ENCODE measurements around the gene RPL18A. TPM values are rescaled to one million over a fixed set of nuclear protein-coding genes. Genes with fewer than 3 reads are reported as not detected.
A peak's percentile ranks its signal among the peaks of the same experiment; 100 is the strongest.

The RPL18A gene
- total and polyA plus RNA-seq, 2 donors from 2014 or later: 1,282 to 1,707 TPM

- Histone ChIP-seq H3K9ac (ENCODE audit: low read length in 3 of 3) (no peak overlapping the region), H3K4me3 (ENCODE audit: low read length in 3 of 3) (no peak overlapping the region), H3K36me3 (ENCODE audit: control insufficient read depth in 2 of 3, insufficient read depth in 3 of 3, low read length in 3 of 3) (no peaks in the 10 kb centered on the region), H3K27ac (ENCODE audit: low read depth in 2 of 2, low read length in 2 of 2) (no peak overlapping the region), H3K27me3 (ENCODE audit: control insufficient read depth, insufficient read depth, low read length) (no peaks in the 10 kb centered on the region), H3K4me1 (ENCODE audit: control insufficient read depth in 2 of 3, insufficient read depth in 2 of 3, low read depth in 1 of 3, low read length in 3 of 3) (no peaks in the 10 kb centered on the region), H3K9me3 (ENCODE audit: control insufficient read depth in 2 of 3, insufficient read depth in 1 of 3, low read length in 3 of 3) (no peaks in the 10 kb centered on the region)
- DNase-seq (no peak), FAIRE-seq (no peak)
- intact Hi-C loops (cut with DNase I): no loop called here
- TF ChIP-seq, protein P1, sequence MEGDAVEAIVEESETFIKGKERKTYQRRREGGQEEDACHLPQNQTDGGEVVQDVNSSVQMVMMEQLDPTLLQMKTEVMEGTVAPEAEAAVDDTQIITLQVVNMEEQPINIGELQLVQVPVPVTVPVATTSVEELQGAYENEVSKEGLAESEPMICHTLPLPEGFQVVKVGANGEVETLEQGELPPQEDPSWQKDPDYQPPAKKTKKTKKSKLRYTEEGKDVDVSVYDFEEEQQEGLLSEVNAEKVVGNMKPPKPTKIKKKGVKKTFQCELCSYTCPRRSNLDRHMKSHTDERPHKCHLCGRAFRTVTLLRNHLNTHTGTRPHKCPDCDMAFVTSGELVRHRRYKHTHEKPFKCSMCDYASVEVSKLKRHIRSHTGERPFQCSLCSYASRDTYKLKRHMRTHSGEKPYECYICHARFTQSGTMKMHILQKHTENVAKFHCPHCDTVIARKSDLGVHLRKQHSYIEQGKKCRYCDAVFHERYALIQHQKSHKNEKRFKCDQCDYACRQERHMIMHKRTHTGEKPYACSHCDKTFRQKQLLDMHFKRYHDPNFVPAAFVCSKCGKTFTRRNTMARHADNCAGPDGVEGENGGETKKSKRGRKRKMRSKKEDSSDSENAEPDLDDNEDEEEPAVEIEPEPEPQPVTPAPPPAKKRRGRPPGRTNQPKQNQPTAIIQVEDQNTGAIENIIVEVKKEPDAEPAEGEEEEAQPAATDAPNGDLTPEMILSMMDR (IDR thresholded peaks at IDR 0.05; ENCODE audit: borderline replicate concordance, extremely low read depth, insufficient read depth): no peak
Measured at GRCh38 chr19:17877696-17878095, 18.0 kb downstream of the RPL18A start.

DNA sequence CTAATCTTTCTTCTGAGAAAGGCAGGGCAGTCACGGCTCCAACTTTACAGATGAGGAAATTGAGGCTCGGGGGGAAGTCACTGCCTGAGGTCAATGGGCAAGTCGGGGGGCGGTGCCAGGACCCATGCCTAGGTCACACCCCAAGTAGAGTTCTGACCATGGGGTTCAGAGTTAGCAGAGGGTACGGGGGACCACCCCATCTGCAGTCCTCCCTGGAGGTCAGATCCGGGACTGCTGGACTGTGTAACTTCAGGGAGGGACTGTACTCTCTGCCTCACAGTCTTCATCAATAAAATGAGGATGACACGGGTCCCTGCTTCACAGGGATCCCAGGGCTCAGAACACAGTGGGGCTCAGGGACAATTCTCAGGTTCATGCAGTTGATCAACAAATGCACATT, 19.8 kb downstream of the RPL18A start:
- Histone ChIP-seq H3K27ac (ENCODE audit: low read depth in 2 of 2, low read length in 2 of 2) (no peak overlapping the region), H3K9me3 (ENCODE audit: control insufficient read depth in 2 of 3, insufficient read depth in 1 of 3, low read length in 3 of 3) (no peaks in the 10 kb centered on the region), H3K4me3 (ENCODE audit: low read length in 3 of 3) (no peak overlapping the region), H3K4me1 (ENCODE audit: control insufficient read depth in 2 of 3, insufficient read depth in 2 of 3, low read depth in 1 of 3, low read length in 3 of 3) (no peaks in the 10 kb centered on the region), H3K36me3 (ENCODE audit: control insufficient read depth in 2 of 3, insufficient read depth in 3 of 3, low read length in 3 of 3) (no peaks in the 10 kb centered on the region), H3K27me3 (ENCODE audit: control insufficient read depth, insufficient read depth, low read length) (no peaks in the 10 kb centered on the region), H3K9ac (ENCODE audit: low read length in 3 of 3) (no peak overlapping the region)
- peak in 1 of 5 donors; percentile 15 for DNase-seq
- TF ChIP-seq, protein P1 (IDR thresholded peaks at IDR 0.05; ENCODE audit: borderline replicate concordance, extremely low read depth, insufficient read depth): no peak
- FAIRE-seq: no peak
- intact Hi-C loops (cut with DNase I): no loop called here

DNA sequence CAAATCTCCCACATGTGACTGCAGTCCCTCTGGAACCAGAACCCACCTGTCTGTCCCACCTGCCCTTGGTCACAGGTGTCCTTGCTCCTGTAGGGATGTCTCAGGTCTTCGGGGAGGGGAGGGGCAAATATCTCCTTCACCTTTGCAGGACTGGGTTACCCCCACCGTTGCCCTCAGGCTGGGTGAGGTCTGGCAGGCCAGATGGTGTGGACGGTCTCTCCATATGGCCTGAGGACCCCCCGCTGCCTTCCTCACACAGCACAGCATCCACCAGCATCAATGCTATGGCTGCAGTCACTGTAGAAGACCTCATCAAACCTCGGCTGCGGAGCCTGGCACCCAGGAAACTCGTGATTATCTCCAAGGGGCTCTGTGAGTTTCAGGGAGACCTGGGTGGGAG, 22.0 kb downstream of the RPL18A start:
- H3K9me3 ChIP-seq (ENCODE audit: control insufficient read depth in 2 of 3, insufficient read depth in 1 of 3, low read length in 3 of 3): no peaks in the 10 kb centered on the region
- intact Hi-C loops (cut with DNase I): no loop called here
- H3K9ac ChIP-seq (ENCODE audit: low read length in 3 of 3): no peak overlapping the region
- TF ChIP-seq, protein P1 (IDR thresholded peaks at IDR 0.05; ENCODE audit: borderline replicate concordance, extremely low read depth, insufficient read depth): no peak
- no peaks in the 10 kb centered on the region for H3K36me3 ChIP-seq (ENCODE audit: control insufficient read depth in 2 of 3, insufficient read depth in 3 of 3, low read length in 3 of 3)
- H3K4me3 ChIP-seq (ENCODE audit: low read length in 3 of 3): no peak overlapping the region
- no peak for DNase-seq
- no peak for FAIRE-seq
- H3K27me3 ChIP-seq (ENCODE audit: control insufficient read depth, insufficient read depth, low read length): no peaks in the 10 kb centered on the region
- H3K4me1 ChIP-seq (ENCODE audit: control insufficient read depth in 2 of 3, insufficient read depth in 2 of 3, low read depth in 1 of 3, low read length in 3 of 3): no peaks in the 10 kb centered on the region
- no peak overlapping the region for H3K27ac ChIP-seq (ENCODE audit: low read depth in 2 of 2, low read length in 2 of 2)

Measured in kidney (tissue), 14 donors.